Skeletal muscle cell (primary cell): Measurements from ENCODE around the gene PCK2.
"Not testable (repeated sequence)": the region's sequence is repeated elsewhere in the genome, so short reads cannot be mapped to it uniquely, and the experiment has no call there.

ENCODE experiments used
- DNase-seq: peaks from one replicate; pipeline ENCODE4 v3.0.0-alpha.2; 2010; ENCODE audit warnings: low read depth
- H3K4me3 ChIP-seq: 2 replicates; pipeline ENCODE4 v1.5.1; 2011; ENCODE audit warnings: low read depth, mild to moderate bottlenecking, control low read depth, low read length, moderate library complexity

PCK2 gene

DNA sequence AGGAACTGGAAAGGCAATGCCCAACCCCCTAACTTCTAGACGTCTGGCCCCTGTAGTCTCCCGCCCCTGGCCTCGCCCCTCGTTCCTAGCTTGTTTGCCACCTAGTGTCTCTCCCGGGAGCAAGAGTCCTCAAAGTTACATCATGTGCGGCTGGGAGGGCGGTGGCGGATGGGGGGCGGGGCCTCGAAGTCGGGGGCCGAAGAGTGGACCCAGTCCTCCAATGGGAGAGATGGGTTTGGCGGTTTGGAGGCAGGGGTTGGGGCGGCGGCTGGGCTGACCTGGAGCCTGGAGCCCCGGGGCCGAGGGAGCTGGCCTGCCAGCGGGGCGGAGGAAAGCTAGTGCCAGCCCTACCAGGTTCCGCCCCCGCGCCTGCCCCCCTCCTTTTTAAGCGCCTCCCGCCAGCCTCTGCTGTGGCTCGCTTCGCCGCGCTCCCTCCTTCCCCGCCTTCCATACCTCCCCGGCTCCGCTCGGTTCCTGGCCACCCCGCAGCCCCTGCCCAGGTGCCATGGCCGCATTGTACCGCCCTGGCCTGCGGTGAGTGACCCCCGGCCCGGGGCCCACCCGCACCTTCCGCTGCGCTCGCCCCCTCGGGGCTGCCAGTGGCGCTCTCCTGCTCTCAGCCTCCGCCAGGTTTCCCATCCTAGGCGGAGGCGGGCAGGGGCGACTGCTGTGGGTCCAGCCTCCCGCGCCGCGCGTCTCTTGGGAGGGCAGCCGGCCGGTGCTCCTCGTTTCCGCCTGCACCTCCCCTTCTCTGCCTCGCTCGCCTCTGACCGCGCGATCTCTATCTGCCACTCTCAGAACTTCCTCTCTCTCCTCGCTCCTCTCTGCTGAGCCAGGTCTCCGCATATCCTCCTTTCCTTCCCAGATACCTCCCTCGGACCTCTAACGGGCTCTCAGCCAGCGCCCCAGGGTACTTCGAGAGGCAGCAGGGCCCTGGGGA is at the start of gene PCK2:
PCK2 (plus strand) TSS at position 411 of the 940 bp plus-strand sequence; CDS start at position 506, 95 bp downstream.
- peak within 1 kb of the TSS; percentile 65 for H3K4me3 ChIP-seq

DNA sequence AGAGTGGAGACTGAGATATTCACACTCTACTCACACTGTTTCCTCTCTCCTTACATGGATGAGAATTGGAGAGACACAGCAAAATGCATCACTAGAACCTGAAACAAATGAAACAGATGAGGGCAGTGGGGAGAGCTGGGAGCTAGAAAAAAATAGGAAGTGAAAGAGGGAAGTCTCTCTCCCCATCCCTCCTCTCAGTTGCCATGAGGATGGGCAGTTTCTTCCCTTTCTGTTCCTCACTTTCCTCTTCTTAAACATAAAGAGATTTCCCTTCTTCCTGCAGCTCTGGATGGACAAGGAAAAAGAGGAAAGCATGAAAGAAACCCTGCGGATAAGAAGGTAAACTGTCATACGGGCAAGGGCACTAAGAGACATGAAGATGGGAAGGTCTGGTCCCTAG is 45.1 kb upstream of the PCK2 start:
- H3K4me3 ChIP-seq, DNase-seq: not testable (repeated sequence)

More for the DNA sequence above, at the start of gene PCK2:
- peak; percentile 57 for DNase-seq

DNA sequence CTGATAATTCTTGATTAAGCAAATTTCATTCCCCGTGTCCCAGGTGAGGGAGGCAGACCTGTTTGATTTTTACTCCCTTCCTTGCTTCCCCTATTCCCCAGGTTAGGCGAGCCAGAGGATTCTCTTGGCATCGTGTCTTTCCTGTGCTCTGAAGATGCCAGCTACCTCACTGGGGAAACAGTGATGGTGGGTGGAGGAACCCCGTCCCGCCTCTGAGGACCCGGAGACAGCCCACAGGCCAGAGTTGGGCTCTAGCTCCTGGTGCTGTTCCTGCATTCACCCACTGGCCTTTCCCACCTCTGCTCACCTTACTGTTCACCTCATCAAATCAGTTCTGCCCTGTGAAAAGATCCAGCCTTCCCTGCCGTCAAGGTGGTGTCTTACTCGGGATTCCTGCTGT is 43.4 kb upstream of the PCK2 start:
- H3K4me3 ChIP-seq, DNase-seq: not testable (repeated sequence)

DNA sequence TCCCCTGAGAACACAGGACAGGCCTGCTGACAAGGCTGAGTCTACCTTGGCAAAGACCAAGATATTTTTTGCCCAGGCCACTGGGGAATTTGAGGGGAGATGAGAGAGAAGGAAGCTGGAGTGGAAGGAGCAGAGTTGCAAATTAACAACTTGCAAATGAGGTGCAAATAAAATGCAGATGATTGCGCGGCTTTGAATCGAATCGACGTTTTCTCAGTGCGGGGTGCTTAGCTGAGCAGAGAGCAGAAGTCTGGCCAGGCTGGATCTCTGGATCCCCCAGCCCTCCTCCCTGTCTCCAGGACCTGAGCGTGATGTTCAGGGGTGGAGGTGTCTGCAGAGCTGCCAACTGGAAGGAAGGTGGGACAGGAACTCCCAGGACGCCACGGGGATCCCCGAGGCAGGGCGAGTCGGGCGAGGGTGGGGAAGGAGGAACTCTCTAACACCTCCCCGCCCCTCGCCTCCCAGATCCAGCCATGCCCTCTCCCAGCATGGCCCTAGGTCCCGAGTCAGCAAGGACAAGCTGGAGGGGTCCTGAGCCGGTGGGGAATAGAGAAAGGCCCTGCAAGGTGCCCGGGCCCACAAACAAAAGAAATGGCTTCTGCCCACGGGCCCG is 42.8 kb upstream of the PCK2 start:
- peak overlapping the region; percentile 54 for H3K4me3 ChIP-seq
- no peak for DNase-seq

DNA sequence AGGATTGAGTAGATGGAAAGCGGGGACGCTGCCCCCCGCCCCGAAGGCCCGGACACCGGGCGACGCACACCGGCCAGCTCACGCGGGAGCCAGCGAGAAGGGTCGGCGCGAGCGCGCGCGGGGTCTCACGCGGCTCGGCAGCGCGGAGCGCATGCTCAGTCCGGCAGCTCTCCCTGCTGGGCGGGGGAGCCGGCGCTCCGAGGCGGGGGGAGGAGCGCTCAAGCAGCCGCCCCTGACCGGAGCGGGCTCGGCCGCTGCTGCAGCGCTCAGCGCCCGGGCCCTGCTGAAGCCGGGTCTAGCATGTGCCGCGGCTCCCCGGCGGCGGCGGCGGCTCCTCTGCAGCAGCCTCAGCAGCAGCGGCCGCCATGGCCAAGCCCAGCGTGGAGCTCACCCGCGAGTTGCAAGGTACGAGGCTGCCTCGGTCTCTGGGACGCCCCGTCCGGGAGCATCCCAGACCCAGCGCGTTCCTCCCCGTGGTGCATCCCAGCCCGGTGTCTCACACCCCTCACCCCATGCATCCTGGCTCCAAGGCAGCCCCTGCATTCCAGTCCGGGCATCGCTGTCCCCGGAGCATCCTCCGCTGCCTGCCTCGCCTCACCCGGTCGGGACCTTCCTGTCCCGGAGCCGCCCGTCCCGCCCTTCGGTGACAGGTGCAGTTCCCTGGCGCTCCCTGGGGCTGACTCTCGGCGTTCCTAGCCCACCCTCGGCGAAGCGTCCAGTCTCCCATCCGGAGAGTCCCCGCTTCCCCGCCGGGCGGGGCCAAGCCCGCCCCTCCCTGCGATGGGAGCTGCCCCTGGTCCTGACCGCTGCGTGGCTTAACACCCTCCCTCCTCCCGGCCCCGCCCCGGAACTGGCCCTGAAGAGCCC is 42.1 kb upstream of the PCK2 start, which contains the start of gene CARMIL3:
CARMIL3 (plus strand) TSS at position 221 of the 867 bp plus-strand sequence; CDS start at position 366, 145 bp downstream.
- no peak for DNase-seq
- peak within 1 kb of the TSS; percentile 54 for H3K4me3 ChIP-seq

DNA sequence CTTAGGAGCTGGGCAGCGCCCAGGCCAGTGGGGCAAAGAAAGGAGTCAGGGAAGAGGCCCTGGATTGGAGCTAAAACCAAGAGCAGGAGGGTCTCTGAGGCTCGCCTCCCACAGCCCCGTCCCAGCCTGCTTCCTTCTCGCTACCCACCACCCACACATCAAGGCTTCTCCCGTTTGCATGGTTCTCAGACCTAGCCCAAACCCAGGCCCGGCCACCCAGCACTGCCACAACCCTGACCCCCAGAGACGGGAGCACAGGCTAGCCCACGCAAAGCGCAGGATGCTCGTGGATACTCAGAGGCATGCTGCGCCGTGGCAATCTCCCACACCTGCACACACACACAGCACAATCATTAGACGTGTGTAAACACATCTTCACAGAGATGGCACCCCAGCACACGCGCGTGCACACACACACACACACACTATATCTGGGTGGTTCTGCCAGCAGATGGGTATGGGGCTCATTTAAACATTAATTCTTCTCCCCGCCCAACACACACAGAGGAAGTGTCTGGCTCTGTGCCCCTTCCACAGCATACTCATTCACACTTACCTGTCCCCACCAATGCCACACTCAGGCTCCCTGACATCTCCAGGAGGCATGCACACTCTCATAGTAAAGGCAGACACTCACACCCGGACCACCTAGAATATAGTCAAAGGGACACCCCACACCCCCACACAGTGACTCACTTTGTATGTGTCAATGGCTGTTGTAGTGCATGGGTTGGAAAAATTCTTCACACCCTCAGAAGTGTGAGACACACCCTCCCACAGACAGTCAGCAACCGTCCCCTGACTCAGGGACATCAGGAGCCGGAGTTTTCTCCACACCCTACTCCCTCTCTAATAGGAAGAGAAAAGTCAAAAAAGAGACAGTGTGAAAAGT is 41.2 kb upstream of the PCK2 start:
- H3K4me3 ChIP-seq = peak overlapping the region; percentile 54
- DNase-seq = no peak

DNA sequence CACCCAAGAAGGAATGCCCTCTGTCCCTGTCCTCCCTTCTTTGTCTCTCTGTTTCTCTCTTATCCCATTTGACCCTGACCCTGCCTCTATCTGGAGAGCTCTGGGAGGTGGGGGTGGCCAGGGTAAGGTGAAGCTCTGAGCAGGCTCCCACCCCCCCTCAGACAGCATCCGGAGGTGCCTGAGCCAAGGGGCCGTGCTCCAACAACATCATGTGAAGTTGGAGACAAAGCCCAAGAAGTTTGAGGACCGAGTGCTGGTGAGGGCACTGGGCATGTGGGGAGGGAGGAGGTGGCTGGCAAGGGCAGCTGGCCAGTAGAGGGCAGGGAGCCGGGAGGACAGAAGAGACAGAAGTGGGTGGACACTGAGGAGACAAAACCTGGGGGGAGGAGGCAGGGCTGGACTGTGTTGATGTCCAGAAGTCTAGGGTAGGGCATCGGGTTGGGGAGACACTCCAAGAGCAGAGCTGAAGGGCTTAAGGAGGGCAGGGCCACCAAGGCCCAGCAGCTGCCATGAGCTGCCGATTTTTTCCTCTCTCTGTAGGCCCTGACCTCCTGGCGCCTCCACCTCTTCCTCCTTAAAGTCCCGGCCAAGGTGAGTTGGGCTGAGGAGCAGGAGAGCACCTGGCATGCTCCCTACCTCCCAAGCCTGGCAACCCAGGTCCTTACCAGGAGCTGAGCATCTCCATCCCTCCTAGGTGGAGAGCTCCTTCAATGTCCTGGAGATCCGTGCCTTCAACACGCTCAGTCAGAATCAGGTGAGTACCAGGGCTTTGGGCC is 40.4 kb upstream of the PCK2 start:
- no peak for DNase-seq
- no peak overlapping the region for H3K4me3 ChIP-seq

DNA sequence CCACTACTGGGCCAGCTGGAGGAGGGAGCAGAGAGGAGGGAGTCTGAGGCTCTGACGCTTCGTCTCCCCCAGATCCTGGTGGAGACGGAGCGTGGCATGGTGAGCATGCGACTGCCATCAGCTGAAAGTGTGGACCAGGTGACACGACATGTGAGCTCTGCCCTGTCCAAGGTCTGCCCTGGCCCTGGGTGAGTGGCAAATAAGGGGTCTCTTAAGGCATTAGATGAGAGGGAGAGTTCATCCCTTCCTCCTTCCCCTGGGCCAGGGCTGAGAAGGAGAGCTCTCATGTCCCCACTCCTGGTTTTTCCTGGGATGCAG is 39.8 kb upstream of the PCK2 start:
- DNase-seq = no peak
- H3K4me3 ChIP-seq = no peak overlapping the region

DNA sequence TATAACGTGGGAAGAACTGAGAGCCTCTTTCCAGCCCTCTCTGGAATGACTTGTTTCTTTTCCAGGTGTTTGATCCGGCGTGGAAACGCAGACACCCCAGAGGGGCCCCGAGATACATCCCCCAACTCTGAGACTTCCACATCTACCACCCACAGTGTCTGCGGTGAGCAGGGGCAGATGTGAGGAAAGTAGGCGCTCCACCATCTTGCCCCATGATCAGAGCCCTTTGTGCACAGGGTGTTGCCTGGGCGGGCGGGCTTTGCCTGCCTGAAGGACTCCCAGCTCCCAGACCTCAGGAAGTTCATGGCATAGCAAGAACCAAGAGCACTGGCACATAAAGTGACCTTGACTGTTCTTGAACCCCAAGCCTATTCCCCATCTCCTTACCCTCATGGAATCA is 39.5 kb upstream of the PCK2 start:
- DNase-seq = no peak
- no peak overlapping the region for H3K4me3 ChIP-seq

DNA sequence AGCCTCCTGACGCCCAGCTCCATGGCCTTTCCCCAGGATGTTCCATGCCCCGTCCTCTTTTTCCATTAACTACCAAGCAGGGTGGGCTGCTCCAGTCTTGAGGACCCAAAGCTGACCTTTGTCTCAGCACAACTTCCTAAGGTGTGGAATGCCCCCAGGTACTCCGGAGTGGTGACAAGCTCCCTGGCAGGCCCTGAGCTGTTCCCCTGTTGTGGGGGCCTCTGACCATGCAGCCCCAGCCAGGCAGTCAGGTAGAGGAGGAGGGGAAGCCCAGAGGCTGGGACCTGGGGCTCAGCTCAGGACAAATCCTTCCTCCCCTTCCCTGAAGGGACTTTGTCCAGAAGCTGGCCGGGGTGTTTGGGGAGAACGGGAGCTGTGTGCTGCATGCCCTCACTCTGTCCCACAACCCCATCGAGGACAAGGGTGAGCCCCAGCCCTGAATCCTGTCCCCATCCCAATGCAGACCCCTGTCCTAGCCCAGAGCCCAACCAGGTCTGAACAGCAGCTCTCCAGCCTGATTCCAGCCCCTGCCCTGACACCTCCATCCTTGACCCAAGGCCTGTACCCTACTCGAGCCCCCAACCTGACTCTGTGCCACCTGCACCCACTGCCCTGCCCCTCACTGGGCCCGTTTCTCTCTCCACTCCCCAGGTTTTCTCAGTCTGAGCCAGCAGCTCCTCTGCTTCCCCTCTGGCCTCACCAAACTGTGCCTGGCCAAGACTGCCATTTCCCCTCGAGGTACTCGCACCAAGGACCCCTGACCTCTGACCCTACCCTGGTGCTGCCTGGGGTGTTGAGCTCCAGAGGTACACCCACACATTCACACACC is 37.9 kb upstream of the PCK2 start:
- DNase-seq = no peak
- no peak overlapping the region for H3K4me3 ChIP-seq

DNA sequence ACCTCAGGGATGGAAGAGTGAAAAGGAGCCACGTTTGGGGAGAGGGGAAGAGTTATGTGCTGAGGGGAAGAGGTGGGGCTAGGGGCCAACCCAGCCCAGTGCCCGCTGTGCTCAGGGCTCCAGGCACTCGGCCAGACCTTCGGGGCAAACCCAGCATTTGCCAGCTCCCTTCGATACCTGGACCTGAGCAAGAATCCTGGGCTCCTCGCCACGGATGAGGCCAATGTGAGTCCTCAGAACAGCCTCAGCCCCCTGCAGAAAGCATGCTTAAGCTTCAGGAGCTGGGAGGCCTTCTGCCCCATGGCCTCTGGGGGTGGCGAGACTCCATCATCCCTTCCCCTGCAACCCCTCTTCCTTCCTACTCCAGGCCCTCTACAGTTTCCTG is 37.3 kb upstream of the PCK2 start:
- no peak overlapping the region for H3K4me3 ChIP-seq
- no peak for DNase-seq

DNA sequence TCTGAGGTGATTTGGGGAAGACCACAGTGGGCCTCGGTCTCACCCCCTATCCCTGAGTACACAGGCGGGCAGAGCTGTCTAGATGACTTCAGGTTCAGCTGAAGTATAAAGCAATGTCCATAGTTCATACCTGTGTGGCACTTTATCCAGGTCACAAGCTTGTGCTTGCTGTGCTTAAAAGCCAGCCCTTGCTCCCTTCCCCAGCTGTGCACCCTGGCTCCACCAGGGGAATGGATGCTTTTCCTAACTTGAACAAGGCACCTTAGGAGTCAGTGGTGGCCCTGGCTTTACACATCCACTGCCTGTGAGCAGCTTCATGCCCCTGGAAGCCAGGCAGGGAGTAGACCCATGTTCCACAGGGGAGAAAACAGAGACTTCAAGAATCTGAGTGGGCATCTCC is 36.8 kb upstream of the PCK2 start:
- DNase-seq = no peak
- no peak overlapping the region for H3K4me3 ChIP-seq

DNA sequence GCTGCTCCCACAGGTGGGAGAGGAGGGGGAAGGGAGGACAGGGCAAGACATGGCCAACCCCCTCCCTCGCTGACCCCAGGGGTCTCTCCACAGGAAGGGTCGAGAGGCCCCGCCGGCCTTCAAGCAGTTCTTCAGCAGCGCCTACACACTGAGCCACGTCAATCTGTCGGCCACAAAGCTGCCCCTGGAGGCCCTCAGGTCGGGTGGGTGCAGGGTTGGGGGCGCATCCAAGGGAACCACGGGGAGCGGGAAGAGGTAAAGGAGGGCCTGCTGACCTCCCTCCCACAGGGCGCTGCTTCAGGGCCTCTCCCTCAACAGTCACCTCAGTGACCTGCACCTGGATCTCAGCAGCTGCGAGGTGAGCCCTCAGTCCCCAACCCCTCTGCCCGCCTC is 36.2 kb upstream of the PCK2 start:
- no peak overlapping the region for H3K4me3 ChIP-seq
- DNase-seq = no peak

DNA sequence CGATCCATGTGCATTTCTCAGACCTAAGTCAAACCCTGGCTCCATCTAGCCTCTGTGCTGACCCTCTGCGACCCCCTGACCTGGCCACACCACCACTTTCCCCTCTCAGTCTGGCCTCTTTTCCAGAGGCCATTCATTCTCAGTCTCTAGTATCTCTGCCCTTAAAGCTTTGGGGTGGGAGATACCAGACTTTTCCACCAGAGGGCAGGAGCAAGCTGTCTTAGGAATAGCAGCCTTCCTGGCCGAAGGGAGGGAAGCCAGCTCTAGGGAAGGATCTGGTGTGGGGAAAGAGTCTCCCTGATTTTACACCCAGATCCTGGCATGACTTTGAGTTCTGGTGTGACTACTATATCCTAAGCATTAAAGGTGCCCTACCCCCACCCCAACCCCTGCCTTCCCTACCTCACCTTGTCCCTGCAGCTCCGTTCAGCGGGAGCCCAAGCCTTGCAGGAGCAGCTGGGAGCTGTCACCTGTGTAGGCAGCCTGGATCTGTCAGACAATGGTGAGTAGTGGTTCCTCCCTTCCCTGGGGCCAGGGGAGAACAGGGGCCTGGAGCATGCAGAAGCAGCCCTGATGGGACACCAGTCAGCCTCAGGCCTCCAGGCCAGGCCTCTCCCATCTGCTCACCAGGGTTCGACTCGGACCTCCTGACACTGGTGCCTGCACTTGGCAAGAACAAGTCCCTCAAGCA is 35.7 kb upstream of the PCK2 start:
- no peak for DNase-seq
- H3K4me3 ChIP-seq = no peak overlapping the region

DNA sequence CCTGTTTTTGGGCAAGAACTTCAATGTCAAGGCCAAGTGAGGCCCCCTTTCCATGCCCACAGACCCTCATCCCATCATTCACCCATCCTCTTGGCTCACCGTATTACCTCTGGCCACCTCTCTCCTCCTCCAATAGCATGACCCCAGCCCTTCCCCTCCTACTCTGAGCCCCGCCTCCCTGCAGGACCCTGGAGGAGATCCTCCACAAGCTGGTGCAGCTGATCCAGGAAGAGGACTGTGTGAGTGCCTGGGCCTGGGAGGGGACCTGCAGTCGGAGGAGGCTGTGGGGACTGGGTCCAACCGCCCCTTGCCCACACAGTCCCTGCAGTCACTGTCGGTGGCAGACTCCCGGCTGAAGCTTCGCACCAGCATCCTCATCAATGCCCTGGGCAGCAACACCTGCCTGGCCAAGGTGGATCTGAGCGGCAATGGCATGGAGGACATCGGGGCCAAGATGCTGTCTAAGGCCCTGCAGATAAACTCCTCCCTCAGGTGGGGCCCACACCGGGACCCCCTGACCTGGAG is 35.1 kb upstream of the PCK2 start:
- DNase-seq = no peak
- no peak overlapping the region for H3K4me3 ChIP-seq

DNA sequence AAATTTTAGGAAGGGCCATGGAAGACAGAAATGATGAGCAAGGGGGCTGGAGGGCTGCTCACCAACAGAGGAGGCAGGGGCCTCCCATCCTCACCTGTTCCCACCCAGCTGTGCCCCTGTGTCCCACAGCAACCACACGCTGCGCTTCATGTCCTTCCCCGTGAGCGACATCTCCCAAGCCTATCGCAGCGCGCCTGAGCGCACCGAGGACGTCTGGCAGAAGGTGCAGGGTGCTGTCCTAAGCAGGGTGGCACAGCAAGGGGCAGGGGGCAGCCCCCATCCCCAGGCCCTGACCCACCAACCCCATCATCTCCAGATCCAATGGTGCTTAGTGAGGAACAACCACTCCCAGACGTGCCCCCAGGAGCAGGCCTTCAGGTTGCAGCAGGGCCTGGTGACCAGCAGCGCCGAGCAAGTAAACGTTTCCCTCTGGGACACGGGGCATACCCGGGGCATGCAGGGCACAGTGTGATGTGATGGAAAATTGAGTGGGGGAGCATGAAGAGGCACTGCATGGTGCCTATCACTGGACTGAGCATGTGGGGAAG is 34.2 kb upstream of the PCK2 start:
- no peak overlapping the region for H3K4me3 ChIP-seq
- DNase-seq = no peak
